ENCODE measurements around the gene CELSR2. TPM values are rescaled to one million over a fixed set of nuclear protein-coding genes. Genes with fewer than 3 reads are reported as not detected.

CELSR2 gene
- total RNA-seq, 3 donors from 2014 or later: 1.4 to 2.2 (median 1.5) TPM

DNA sequence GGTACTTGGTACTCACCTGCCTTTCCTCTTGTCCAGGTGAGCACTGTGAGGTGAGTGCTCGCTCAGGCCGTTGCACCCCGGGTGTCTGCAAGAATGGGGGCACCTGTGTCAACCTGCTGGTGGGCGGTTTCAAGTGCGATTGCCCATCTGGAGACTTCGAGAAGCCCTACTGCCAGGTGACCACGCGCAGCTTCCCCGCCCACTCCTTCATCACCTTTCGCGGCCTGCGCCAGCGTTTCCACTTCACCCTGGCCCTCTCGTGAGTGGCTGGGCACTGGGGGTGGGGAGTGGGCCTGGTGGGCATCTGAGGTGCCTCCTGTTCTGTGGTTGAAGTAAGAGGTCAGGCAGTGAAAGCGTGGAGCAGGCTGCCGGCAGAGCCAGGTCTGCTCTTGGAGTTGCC, 11.7 kb downstream of the CELSR2 start:
- H3K4me1 Mint-ChIP-seq (ENCODE audit: low read depth): peaks cover 1% of the 10 kb centered on the region
- H3K9me3 Mint-ChIP-seq: no peaks in the 10 kb centered on the region
- no peak for DNase-seq
- no peak overlapping the region for H3K4me3 Mint-ChIP-seq
- no peaks in the 10 kb centered on the region for H3K27me3 Mint-ChIP-seq (ENCODE audit: low read depth)
- no peaks in the 10 kb centered on the region for H3K36me3 Mint-ChIP-seq (ENCODE audit: insufficient read depth)
- ATAC-seq: no peak

DNA sequence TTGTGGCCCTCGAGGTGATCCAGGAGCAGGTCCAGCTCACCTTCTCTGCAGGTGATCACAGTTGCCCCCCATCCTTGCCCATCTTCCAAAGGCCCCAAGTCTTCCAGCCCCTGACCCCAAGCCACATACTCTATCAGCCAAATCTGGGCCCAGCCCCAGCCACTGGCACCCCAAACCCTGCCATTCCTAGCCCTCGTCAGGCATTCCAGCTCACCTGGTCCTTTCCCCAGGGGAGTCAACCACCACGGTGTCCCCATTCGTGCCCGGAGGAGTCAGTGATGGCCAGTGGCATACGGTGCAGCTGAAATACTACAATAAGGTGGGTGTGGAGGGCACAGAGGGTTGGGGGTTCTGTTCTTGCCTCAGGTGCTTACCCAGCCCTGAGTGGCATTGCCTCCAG, 12.2 kb downstream of the CELSR2 start:
- no peak for ATAC-seq
- no peak overlapping the region for H3K4me3 Mint-ChIP-seq
- H3K9me3 Mint-ChIP-seq: no peaks in the 10 kb centered on the region
- no peak for DNase-seq
- H3K4me1 Mint-ChIP-seq (ENCODE audit: low read depth): peaks cover 1% of the 10 kb centered on the region
- H3K27me3 Mint-ChIP-seq (ENCODE audit: low read depth): no peaks in the 10 kb centered on the region
- no peaks in the 10 kb centered on the region for H3K36me3 Mint-ChIP-seq (ENCODE audit: insufficient read depth)

DNA sequence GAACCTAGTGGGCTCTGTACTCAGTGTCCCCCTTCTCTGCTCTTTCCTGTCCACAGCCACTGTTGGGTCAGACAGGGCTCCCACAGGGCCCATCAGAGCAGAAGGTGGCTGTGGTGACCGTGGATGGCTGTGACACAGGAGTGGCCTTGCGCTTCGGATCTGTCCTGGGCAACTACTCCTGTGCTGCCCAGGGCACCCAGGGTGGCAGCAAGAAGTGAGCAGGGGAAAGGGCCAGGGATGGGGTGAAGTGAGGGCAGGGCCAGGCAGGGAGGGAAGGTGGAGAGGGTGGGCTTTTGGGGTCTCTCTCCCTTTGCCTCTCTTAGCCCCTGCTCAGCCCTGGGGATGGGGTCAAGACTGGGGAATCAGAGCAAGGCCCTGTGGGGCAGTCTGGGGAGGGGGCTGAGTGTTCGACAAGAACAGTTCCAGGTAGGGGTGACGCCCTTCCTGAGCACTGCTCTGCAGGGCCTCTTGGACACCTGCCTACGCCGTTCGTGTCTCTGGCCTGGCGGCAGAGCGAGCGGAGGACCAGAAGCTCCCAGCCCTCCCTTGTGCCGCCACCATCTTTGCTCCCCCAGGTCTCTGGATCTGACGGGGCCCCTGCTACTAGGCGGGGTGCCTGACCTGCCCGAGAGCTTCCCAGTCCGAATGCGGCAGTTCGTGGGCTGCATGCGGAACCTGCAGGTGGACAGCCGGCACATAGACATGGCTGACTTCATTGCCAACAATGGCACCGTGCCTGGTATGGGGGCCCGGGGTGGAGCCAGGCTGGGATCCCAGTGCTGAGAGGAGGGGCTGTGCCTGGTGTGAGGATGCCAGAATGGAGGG, 13.1 kb downstream of the CELSR2 start:
- Mint-ChIP-seq H3K4me1 (ENCODE audit: low read depth) (peaks cover 1% of the 10 kb centered on the region), H3K36me3 (ENCODE audit: insufficient read depth) (no peaks in the 10 kb centered on the region), H3K4me3 (no peak overlapping the region), H3K27me3 (ENCODE audit: low read depth) (no peaks in the 10 kb centered on the region), H3K9me3 (no peaks in the 10 kb centered on the region)
- ATAC-seq: no peak
- DNase-seq: no peak

DNA sequence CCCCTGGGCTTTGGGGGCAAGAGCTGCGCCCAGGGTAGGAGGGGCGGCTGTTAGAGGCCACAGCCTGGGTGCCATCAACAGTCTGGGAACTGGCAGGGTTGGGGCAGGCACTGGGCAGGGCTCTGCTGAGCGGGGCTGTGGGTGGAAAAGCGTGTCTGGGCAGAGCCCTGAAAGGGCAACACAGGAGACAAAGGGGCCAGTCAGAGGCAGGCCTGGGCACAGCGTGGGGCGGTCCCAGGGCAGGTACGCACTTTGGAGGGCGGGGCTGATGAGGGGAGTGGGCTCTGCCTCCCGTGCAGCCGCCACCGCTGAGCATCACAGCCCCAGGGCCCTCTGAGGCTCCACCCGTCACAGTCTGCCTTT, 13.9 kb downstream of the CELSR2 start:
- Mint-ChIP-seq H3K36me3 (ENCODE audit: insufficient read depth) (no peaks in the 10 kb centered on the region), H3K27me3 (ENCODE audit: low read depth) (no peaks in the 10 kb centered on the region), H3K9me3 (no peaks in the 10 kb centered on the region), H3K4me1 (ENCODE audit: low read depth) (peaks cover 1% of the 10 kb centered on the region), H3K4me3 (no peak overlapping the region)
- ATAC-seq (peak; percentile 16 to 40), DNase-seq (no peak)

DNA sequence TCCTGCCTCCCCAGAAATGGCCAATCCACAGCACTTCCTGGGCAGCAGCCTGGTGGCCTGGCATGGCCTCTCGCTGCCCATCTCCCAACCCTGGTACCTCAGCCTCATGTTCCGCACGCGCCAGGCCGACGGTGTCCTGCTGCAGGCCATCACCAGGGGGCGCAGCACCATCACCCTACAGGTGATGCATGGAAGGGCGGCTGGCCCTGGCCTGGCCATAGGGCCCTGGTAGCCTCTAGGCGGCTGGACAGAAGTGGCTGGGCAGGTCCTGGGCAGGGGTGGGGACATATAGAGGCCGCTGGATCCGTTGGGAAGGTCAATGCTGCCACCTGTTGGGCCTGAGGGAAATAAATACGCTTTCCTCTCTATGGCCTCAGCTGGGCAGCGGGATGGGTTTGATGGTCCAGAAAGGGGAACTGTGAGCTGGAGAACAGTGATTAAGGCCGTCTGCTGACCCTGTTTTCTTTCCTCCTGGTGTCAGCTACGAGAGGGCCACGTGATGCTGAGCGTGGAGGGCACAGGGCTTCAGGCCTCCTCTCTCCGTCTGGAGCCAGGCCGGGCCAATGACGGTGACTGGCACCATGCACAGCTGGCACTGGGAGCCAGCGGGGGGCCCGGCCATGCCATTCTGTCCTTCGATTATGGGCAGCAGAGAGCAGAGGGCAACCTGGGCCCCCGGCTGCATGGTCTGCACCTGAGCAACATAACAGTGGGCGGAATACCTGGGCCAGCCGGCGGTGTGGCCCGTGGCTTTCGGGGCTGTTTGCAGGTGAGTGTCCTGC, 14.4 kb downstream of the CELSR2 start:
- no peak overlapping the region for H3K4me3 Mint-ChIP-seq
- no peaks in the 10 kb centered on the region for H3K9me3 Mint-ChIP-seq
- DNase-seq: peak; percentile 72
- H3K4me1 Mint-ChIP-seq (ENCODE audit: low read depth): peaks cover 1% of the 10 kb centered on the region
- no peaks in the 10 kb centered on the region for H3K27me3 Mint-ChIP-seq (ENCODE audit: low read depth)
- ATAC-seq: peak; percentile 94 to 95
- no peaks in the 10 kb centered on the region for H3K36me3 Mint-ChIP-seq (ENCODE audit: insufficient read depth)

DNA sequence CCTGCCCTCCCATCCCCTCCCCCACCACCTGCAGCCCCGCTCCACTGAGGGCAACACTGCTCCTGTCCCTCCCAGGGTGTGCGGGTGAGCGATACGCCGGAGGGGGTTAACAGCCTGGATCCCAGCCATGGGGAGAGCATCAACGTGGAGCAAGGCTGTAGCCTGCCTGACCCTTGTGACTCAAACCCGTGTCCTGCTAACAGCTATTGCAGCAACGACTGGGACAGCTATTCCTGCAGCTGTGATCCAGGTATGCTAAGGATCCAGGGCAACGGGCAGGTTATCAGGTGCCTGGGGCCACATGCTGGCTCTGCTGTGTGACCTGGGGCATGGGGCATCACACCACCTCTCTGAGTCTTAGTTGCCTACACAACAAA, 15.0 kb downstream of the CELSR2 start:
- H3K4me3 Mint-ChIP-seq: no peak overlapping the region
- H3K27me3 Mint-ChIP-seq (ENCODE audit: low read depth): no peaks in the 10 kb centered on the region
- no peaks in the 10 kb centered on the region for H3K9me3 Mint-ChIP-seq
- ATAC-seq (no peak), DNase-seq (no peak)
- no peaks in the 10 kb centered on the region for H3K36me3 Mint-ChIP-seq (ENCODE audit: insufficient read depth)
- H3K4me1 Mint-ChIP-seq (ENCODE audit: low read depth): peaks cover 1% of the 10 kb centered on the region

DNA sequence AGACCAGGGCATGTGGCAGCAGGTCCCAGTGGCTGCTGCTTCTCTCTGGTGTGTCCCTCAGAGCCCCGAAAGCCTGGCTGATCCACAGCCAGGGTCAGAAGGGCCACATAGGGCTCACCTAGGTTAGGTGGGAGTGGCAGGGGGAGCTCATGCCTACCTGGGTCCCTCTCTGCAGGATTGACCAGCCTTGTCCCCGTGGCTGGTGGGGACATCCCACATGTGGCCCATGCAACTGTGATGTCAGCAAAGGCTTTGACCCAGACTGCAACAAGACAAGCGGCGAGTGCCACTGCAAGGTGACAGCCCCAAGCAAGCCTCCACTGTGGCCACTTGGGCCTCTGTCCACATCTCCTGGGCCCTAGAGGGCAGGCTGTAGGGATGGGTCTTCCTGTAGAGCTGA, 15.7 kb downstream of the CELSR2 start:
- Mint-ChIP-seq H3K36me3 (ENCODE audit: insufficient read depth) (peaks cover 3% of the 10 kb centered on the region), H3K27me3 (ENCODE audit: low read depth) (no peaks in the 10 kb centered on the region), H3K4me3 (no peak overlapping the region), H3K9me3 (no peaks in the 10 kb centered on the region), H3K4me1 (ENCODE audit: low read depth) (peaks cover 1% of the 10 kb centered on the region)
- DNase-seq: no peak
- ATAC-seq: no peak

DNA sequence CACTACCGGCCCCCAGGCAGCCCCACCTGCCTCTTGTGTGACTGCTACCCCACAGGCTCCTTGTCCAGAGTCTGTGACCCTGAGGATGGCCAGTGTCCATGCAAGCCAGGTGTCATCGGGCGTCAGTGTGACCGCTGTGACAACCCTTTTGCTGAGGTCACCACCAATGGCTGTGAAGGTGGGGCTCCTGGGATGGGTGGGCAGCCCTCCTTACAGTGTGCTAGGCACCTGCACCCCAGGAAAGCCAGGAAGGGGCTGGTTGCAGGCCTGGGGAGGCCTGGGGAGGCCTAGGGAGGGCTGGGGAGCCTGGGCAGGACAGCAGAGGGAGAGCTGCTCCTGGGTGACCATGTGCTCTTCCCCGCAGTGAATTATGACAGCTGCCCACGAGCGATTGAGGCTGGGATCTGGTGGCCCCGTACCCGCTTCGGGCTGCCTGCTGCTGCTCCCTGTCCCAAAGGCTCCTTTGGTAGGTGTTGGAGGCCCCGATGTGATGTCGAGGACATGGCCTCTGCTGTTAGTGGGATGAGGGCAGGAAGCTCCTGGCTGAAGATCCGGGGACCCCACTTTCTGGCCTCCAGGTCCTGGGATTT, 16.5 kb downstream of the CELSR2 start:
- Mint-ChIP-seq H3K36me3 (ENCODE audit: insufficient read depth) (peaks cover 3% of the 10 kb centered on the region), H3K27me3 (ENCODE audit: low read depth) (no peaks in the 10 kb centered on the region), H3K9me3 (no peaks in the 10 kb centered on the region), H3K4me1 (ENCODE audit: low read depth) (peaks cover 1% of the 10 kb centered on the region), H3K4me3 (no peak overlapping the region)
- no peak for DNase-seq
- ATAC-seq: no peak

DNA sequence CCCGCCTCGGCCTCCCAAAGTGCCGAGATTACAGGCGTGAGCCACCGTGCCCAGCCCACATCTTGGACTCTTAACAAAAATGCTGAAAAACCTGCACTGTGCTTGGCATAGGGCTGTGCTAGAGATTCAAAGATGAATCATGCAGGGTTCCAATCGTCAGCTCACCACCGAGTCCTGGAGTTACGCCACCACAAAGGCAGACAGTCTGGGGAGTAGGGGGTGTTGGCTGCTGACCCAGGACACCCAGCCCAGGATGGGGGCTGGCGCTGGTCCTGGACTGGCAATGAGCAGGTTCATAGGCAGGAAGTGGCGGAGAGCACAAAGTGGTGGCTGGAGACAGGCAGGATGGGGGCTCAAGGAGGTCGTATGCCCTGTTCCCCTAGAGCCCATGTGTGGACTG, 17.6 kb downstream of the CELSR2 start:
- Mint-ChIP-seq H3K27me3 (ENCODE audit: low read depth) (no peaks in the 10 kb centered on the region), H3K36me3 (ENCODE audit: insufficient read depth) (peaks cover 3% of the 10 kb centered on the region)
- ATAC-seq: no peak

DNA sequence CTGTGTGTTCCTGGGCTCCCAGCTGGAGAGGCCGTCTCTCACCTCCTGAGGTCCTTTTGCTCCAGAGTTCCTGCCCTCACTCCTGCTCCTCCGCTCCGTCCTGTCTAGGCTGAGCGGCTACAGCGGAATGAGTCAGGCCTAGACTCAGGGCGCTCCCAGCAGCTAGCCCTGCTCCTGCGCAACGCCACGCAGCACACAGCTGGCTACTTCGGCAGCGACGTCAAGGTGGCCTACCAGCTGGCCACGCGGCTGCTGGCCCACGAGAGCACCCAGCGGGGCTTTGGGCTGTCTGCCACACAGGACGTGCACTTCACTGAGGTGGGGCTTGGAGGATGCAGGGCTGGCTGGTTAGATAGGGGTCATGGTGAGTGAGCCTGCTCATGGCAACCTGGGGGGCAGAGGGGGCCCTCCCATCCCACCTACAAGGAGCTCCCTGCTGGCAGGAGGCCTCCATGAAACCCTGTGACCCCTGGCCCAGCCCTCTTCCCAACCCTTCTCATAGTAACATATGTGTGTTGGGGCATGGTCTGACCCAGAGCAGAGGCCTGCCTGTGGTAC, 18.5 kb downstream of the CELSR2 start:
- Mint-ChIP-seq H3K36me3 (ENCODE audit: insufficient read depth) (peaks cover 3% of the 10 kb centered on the region), H3K9me3 (no peaks in the 10 kb centered on the region), H3K4me1 (ENCODE audit: low read depth) (peaks cover 1% of the 10 kb centered on the region), H3K4me3 (no peak overlapping the region), H3K27me3 (ENCODE audit: low read depth) (no peaks in the 10 kb centered on the region)
- ATAC-seq (no peak), DNase-seq (no peak)

More for the DNA sequence above, 17.6 kb downstream of the CELSR2 start:
- DNase-seq: no peak
- H3K4me3 Mint-ChIP-seq: no peak overlapping the region
- H3K9me3 Mint-ChIP-seq: no peaks in the 10 kb centered on the region
- H3K4me1 Mint-ChIP-seq (ENCODE audit: low read depth): peaks cover 1% of the 10 kb centered on the region

DNA sequence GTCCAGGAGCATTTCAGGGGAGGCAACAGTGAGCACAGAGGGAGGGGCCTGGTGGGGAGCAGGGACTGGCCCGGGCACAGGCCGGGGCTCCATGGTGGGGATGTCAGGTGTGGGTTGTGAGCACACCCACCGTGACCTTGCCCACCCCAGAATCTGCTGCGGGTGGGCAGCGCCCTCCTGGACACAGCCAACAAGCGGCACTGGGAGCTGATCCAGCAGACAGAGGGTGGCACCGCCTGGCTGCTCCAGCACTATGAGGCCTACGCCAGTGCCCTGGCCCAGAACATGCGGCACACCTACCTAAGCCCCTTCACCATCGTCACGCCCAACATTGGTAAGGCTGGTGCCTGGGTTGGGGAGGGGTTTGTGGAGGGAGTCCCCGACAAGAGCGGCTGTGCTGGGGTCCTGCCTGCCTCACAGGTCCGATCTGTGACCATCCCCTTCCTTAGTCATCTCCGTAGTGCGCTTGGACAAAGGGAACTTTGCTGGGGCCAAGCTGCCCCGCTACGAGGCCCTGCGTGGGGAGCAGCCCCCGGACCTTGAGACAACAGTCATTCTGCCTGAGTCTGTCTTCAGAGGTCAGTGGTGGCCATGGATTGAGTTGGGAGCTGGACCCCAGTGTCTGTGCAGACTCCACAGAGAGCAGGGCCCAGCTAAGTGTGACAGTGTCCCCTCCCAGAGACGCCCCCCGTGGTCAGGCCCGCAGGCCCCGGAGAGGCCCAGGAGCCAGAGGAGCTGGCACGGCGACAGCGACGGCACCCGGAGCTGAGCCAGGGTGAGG, 19.3 kb downstream of the CELSR2 start:
- no peak for ATAC-seq
- no peaks in the 10 kb centered on the region for H3K4me1 Mint-ChIP-seq (ENCODE audit: low read depth)
- H3K27me3 Mint-ChIP-seq (ENCODE audit: low read depth): no peaks in the 10 kb centered on the region
- peaks cover 3% of the 10 kb centered on the region for H3K36me3 Mint-ChIP-seq (ENCODE audit: insufficient read depth)
- no peaks in the 10 kb centered on the region for H3K9me3 Mint-ChIP-seq
- H3K4me3 Mint-ChIP-seq: no peak overlapping the region
- DNase-seq: no peak

DNA sequence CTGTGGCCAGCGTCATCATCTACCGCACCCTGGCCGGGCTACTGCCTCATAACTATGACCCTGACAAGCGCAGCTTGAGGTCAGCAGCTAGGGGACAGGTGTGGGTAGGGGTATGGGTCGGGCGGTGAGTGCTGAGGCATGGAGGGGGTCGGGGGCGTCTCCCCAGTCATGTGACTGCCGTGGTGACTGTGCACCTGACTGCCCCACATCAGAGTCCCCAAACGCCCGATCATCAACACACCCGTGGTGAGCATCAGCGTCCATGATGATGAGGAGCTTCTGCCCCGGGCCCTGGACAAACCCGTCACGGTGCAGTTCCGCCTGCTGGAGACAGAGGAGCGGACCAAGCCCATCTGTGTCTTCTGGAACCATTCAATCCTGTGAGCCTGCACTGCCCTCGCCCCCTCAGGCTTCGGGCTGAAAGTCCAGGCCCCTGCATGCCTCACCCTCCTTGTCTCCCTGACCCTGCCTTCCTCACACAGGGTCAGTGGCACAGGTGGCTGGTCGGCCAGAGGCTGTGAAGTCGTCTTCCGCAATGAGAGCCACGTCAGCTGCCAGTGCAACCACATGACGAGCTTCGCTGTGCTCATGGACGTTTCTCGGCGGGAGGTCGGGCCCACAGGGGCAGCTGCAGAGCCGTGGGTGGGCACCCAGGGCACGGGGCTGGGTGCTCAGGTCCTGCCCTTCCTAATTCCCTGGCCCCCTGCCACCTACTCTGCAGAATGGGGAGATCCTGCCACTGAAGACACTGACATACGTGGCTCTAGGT, 20.1 kb downstream of the CELSR2 start:
- Mint-ChIP-seq H3K27me3 (ENCODE audit: low read depth) (no peaks in the 10 kb centered on the region), H3K36me3 (ENCODE audit: insufficient read depth) (peaks cover 3% of the 10 kb centered on the region), H3K4me3 (no peak overlapping the region), H3K4me1 (ENCODE audit: low read depth) (peaks cover 2% of the 10 kb centered on the region), H3K9me3 (no peaks in the 10 kb centered on the region)
- DNase-seq (no peak), ATAC-seq (no peak)

DNA sequence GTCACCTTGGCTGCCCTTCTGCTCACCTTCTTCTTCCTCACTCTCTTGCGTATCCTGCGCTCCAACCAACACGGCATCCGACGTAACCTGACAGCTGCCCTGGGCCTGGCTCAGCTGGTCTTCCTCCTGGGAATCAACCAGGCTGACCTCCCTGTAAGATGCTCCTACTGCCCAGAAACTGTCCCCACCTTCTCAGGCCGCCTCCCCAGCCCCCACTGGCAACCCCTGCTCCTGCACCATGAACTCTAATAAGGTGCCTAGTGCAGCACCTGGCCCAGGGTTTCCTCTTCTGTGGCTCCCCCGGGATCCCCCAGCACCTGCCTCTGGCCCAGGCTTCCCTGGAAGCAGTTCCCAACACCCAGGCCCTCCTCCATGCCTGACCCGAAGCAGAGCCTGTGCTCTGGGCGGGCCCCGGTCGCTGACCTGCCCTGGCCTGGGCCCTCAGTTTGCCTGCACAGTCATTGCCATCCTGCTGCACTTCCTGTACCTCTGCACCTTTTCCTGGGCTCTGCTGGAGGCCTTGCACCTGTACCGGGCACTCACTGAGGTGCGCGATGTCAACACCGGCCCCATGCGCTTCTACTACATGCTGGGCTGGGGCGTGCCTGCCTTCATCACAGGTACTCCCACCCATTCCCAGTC, 20.8 kb downstream of the CELSR2 start:
- Mint-ChIP-seq H3K4me3 (no peak overlapping the region), H3K4me1 (ENCODE audit: low read depth) (peaks cover 2% of the 10 kb centered on the region), H3K9me3 (no peaks in the 10 kb centered on the region), H3K27me3 (ENCODE audit: low read depth) (no peaks in the 10 kb centered on the region), H3K36me3 (ENCODE audit: insufficient read depth) (peaks cover 3% of the 10 kb centered on the region)
- ATAC-seq: no peak
- DNase-seq: no peak
